Colonic mucosa (tissue), 4 donors: ENCODE results near the gene NRDC. TPM values are rescaled to one million over a fixed set of nuclear protein-coding genes. Genes with fewer than 3 reads are reported as not detected.

Source experiments
- DNase-seq: peaks from one replicate; pipeline ENCODE4 v3.0.0-alpha.2; 2020
- H3K27ac ChIP-seq: fragments of 200-600 bp; one replicate; pipeline ENCODE4 v1.8.0; 2021
- H3K27me3 ChIP-seq: fragments of 200-600 bp; one replicate; pipeline ENCODE4 v1.8.0; 2021
- H3K36me3 ChIP-seq: fragments of 200-600 bp; one replicate; pipeline ENCODE4 v1.8.0; 2021
- H3K4me1 ChIP-seq: fragments of 200-600 bp; one replicate; pipeline ENCODE4 v1.8.0; 2021; ENCODE audit warnings: mild to moderate bottlenecking
- H3K4me3 ChIP-seq: fragments of 200-600 bp; one replicate; pipeline ENCODE4 v1.8.0; 2021
- H3K9ac ChIP-seq, 2 donors: one replicate each; pipeline ENCODE4 v1.7.0; 2013; ENCODE audit warnings: control low read depth in 2 of 2, low read depth in 2 of 2, low read length in 2 of 2
- H3K9me3 ChIP-seq: fragments of 200-600 bp; one replicate; pipeline ENCODE4 v1.8.0; 2021
- CTCF ChIP-seq: fragments of 200-600 bp; IDR thresholded peaks from one replicate; pipeline ENCODE4 v1.8.0; 2022; ENCODE audit warnings: antibody characterized with exemption, mild to moderate bottlenecking
- intact Hi-C: fragments of 100-400 bp; cut with DNase I; formaldehyde crosslinking; loops from one replicate; pipeline ENCODE4 v1.14.1; 2022
- total RNA-seq, 2 donors: library from RNA; stranded (reverse); fragmentation: NEBNext Ultra II Directional in 1 of 2; extraction: Animal tissue kit (Norgen Biotek cat#: 25700) in 1 of 2; gene quantifications; one replicate each; pipeline ENCODE4 v1.2.1, GENCODE V29; 2021
- donor health status: healthy.
- donor health status: DM: no; HTN: no; CAD: no.
- donor health status: DM: no; HTN: no; CAD: no.

The NRDC gene
- total RNA-seq, 2 donors from 2014 or later = 89.0 to 108 TPM

GRCh38 chr1:51794868-51795267 is 83.7 kb downstream of the NRDC start:
- no peak overlapping the region for H3K4me3 ChIP-seq
- no peak overlapping the region for H3K27ac ChIP-seq
- H3K9ac ChIP-seq = no peak overlapping the region
- intact Hi-C loops = no loop called here
- no peak for TF ChIP-seq CTCF
- H3K4me1 ChIP-seq = no peaks in the 10 kb centered on the region
- no peaks in the 10 kb centered on the region for H3K9me3 ChIP-seq
- no peak for DNase-seq
- no peaks in the 10 kb centered on the region for H3K27me3 ChIP-seq
- peaks cover 6% of the 10 kb centered on the region for H3K36me3 ChIP-seq

- intact Hi-C loops = no loop called here
- H3K4me3 ChIP-seq = no peak overlapping the region
- peaks cover 6% of the 10 kb centered on the region for H3K36me3 ChIP-seq
- H3K4me1 ChIP-seq = no peaks in the 10 kb centered on the region
- H3K27ac ChIP-seq = no peak overlapping the region
- no peak for DNase-seq
- no peak overlapping the region for H3K9ac ChIP-seq
- no peaks in the 10 kb centered on the region for H3K9me3 ChIP-seq
- no peak for TF ChIP-seq CTCF
- no peaks in the 10 kb centered on the region for H3K27me3 ChIP-seq
Measured at GRCh38 chr1:51794260-51794659, 84.3 kb downstream of the NRDC start.

- DNase-seq = no peak
- Histone ChIP-seq H3K4me3 (no peak overlapping the region), H3K9ac (no peak overlapping the region), H3K4me1 (no peaks in the 10 kb centered on the region), H3K9me3 (no peaks in the 10 kb centered on the region), H3K27me3 (no peaks in the 10 kb centered on the region), H3K36me3 (peaks cover 6% of the 10 kb centered on the region), H3K27ac (no peak overlapping the region)
- intact Hi-C loops = no loop called here
- TF ChIP-seq CTCF = no peak
Measured at GRCh38 chr1:51792864-51793263, 85.7 kb downstream of the NRDC start.

- no peak for DNase-seq
- Histone ChIP-seq H3K4me1 (no peaks in the 10 kb centered on the region), H3K27me3 (no peaks in the 10 kb centered on the region), H3K9me3 (no peaks in the 10 kb centered on the region), H3K27ac (no peak overlapping the region), H3K9ac (no peak overlapping the region), H3K36me3 (peaks cover 8% of the 10 kb centered on the region), H3K4me3 (no peak overlapping the region)
- no peak for TF ChIP-seq CTCF
- intact Hi-C loops = no loop called here
Measured at GRCh38 chr1:51791888-51792287, 86.6 kb downstream of the NRDC start.

GRCh38 chr1:51790385-51790784 is 88.1 kb downstream of the NRDC start:
- no peak overlapping the region for H3K4me3 ChIP-seq
- no peak for DNase-seq
- no peaks in the 10 kb centered on the region for H3K4me1 ChIP-seq
- no peak for TF ChIP-seq CTCF
- H3K9ac ChIP-seq = no peak overlapping the region
- no peaks in the 10 kb centered on the region for H3K27me3 ChIP-seq
- no peak overlapping the region for H3K27ac ChIP-seq
- no peaks in the 10 kb centered on the region for H3K9me3 ChIP-seq
- H3K36me3 ChIP-seq = peaks cover 10% of the 10 kb centered on the region
- intact Hi-C loops = no loop called here

GRCh38 chr1:51789342-51789741 is 89.2 kb downstream of the NRDC start:
- intact Hi-C loops = no loop called here
- Histone ChIP-seq H3K27ac (no peak overlapping the region), H3K36me3 (peaks cover 10% of the 10 kb centered on the region), H3K4me1 (no peaks in the 10 kb centered on the region), H3K4me3 (no peak overlapping the region), H3K9ac (no peak overlapping the region), H3K27me3 (no peaks in the 10 kb centered on the region), H3K9me3 (no peaks in the 10 kb centered on the region)
- TF ChIP-seq CTCF = no peak
- DNase-seq = no peak
